Muscle layer of duodenum (tissue), 2 donors: ENCODE data around the gene GALNT13.

Experiments
- H3K27ac ChIP-seq: one replicate; pipeline ENCODE4 v1.7.0; 2013; ENCODE audit warnings: mild to moderate bottlenecking, low read length
- H3K27me3 ChIP-seq: one replicate; pipeline ENCODE4 v1.7.0; 2013; ENCODE audit warnings: low read depth, mild to moderate bottlenecking, control low read depth, low read length
- H3K36me3 ChIP-seq, 2 donors: one replicate each; pipeline ENCODE4 v1.7.0; 2013; ENCODE audit warnings: low read length in 2 of 2, control low read depth in 1 of 2, mild to moderate bottlenecking in 1 of 2; ENCODE audit not compliant: insufficient read depth in 2 of 2, control insufficient read depth in 1 of 2
- H3K4me1 ChIP-seq, 2 donors: one replicate each; pipeline ENCODE4 v1.7.0; 2013; ENCODE audit warnings: low read length in 2 of 2, mild to moderate bottlenecking in 2 of 2, control low read depth in 1 of 2, moderate library complexity in 1 of 2; ENCODE audit not compliant: insufficient read depth in 2 of 2, control insufficient read depth in 1 of 2
- H3K4me3 ChIP-seq, 2 donors: one replicate each; pipeline ENCODE4 v1.7.0; 2013; ENCODE audit warnings: low read length in 2 of 2, low read depth in 1 of 2, mild to moderate bottlenecking in 1 of 2
- H3K9me3 ChIP-seq, 2 donors: one replicate each; pipeline ENCODE4 v1.7.0; 2013; ENCODE audit warnings: low read length in 2 of 2, control low read depth in 1 of 2, mild to moderate bottlenecking in 1 of 2; ENCODE audit not compliant: control insufficient read depth in 1 of 2
- donor health status: healthy.

Gene GALNT13

GRCh38 chr2:154130821-154131220 is 259.1 kb downstream of the GALNT13 start:
- no peak overlapping the region for H3K27ac ChIP-seq
- no peaks in the 10 kb centered on the region for H3K36me3 ChIP-seq
- H3K9me3 ChIP-seq = no peaks in the 10 kb centered on the region
- H3K4me1 ChIP-seq = no peaks in the 10 kb centered on the region
- H3K4me3 ChIP-seq = no peak overlapping the region
- no peaks in the 10 kb centered on the region for H3K27me3 ChIP-seq

- Histone ChIP-seq H3K27ac (no peak overlapping the region), H3K4me1 (no peaks in the 10 kb centered on the region), H3K4me3 (no peak overlapping the region), H3K9me3 (no peaks in the 10 kb centered on the region), H3K27me3 (no peaks in the 10 kb centered on the region), H3K36me3 (no peaks in the 10 kb centered on the region)
These were observed 261.1 kb downstream of the GALNT13 start for GRCh38 chr2:154132827-154133226.

GRCh38 chr2:154133823-154134222 is 262.1 kb downstream of the GALNT13 start:
- Histone ChIP-seq H3K27me3 (no peaks in the 10 kb centered on the region), H3K27ac (no peak overlapping the region), H3K36me3 (no peaks in the 10 kb centered on the region), H3K4me3 (no peak overlapping the region), H3K4me1 (no peaks in the 10 kb centered on the region), H3K9me3 (no peaks in the 10 kb centered on the region)

- H3K36me3 ChIP-seq = no peaks in the 10 kb centered on the region
- no peaks in the 10 kb centered on the region for H3K4me1 ChIP-seq
- no peaks in the 10 kb centered on the region for H3K9me3 ChIP-seq
- no peak overlapping the region for H3K4me3 ChIP-seq
- no peak overlapping the region for H3K27ac ChIP-seq
- no peaks in the 10 kb centered on the region for H3K27me3 ChIP-seq
These were observed 268.7 kb downstream of the GALNT13 start for GRCh38 chr2:154140249-154141025.

- H3K36me3 ChIP-seq = no peaks in the 10 kb centered on the region
- no peaks in the 10 kb centered on the region for H3K9me3 ChIP-seq
- H3K4me1 ChIP-seq = no peaks in the 10 kb centered on the region
- H3K4me3 ChIP-seq = no peak overlapping the region
- H3K27me3 ChIP-seq = no peaks in the 10 kb centered on the region
- no peak overlapping the region for H3K27ac ChIP-seq
These were observed 270.8 kb downstream of the GALNT13 start for GRCh38 chr2:154142480-154142879.

- Histone ChIP-seq H3K36me3 (no peaks in the 10 kb centered on the region), H3K27me3 (no peaks in the 10 kb centered on the region), H3K9me3 (no peaks in the 10 kb centered on the region), H3K27ac (no peak overlapping the region), H3K4me1 (no peaks in the 10 kb centered on the region), H3K4me3 (no peak overlapping the region)
These were observed 271.4 kb downstream of the GALNT13 start for GRCh38 chr2:154143105-154143504.

- Histone ChIP-seq H3K27ac (no peak overlapping the region), H3K4me1 (no peaks in the 10 kb centered on the region), H3K4me3 (no peak overlapping the region), H3K27me3 (no peaks in the 10 kb centered on the region), H3K36me3 (no peaks in the 10 kb centered on the region), H3K9me3 (peaks cover 0 to 4% of the 10 kb centered on the region in 2 donors)
These were observed 286.4 kb downstream of the GALNT13 start for GRCh38 chr2:154158101-154158500.

GRCh38 chr2:154161286-154161685 is 289.6 kb downstream of the GALNT13 start:
- H3K36me3 ChIP-seq = no peaks in the 10 kb centered on the region
- no peak overlapping the region for H3K27ac ChIP-seq
- H3K9me3 ChIP-seq = no peaks in the 10 kb centered on the region
- H3K27me3 ChIP-seq = no peaks in the 10 kb centered on the region
- H3K4me3 ChIP-seq = no peak overlapping the region
- H3K4me1 ChIP-seq = no peaks in the 10 kb centered on the region

- Histone ChIP-seq H3K9me3 (no peaks in the 10 kb centered on the region), H3K36me3 (no peaks in the 10 kb centered on the region), H3K4me3 (no peak overlapping the region), H3K27me3 (no peaks in the 10 kb centered on the region), H3K4me1 (no peaks in the 10 kb centered on the region), H3K27ac (no peak overlapping the region)
These were observed 298.7 kb downstream of the GALNT13 start for GRCh38 chr2:154170400-154170799.

- Histone ChIP-seq H3K36me3 (no peaks in the 10 kb centered on the region), H3K4me1 (no peaks in the 10 kb centered on the region), H3K9me3 (no peaks in the 10 kb centered on the region), H3K4me3 (no peak overlapping the region), H3K27ac (no peak overlapping the region), H3K27me3 (no peaks in the 10 kb centered on the region)
These were observed 301.4 kb downstream of the GALNT13 start for GRCh38 chr2:154173164-154173563.

GRCh38 chr2:154173919-154174318 is 302.2 kb downstream of the GALNT13 start:
- no peaks in the 10 kb centered on the region for H3K4me1 ChIP-seq
- H3K9me3 ChIP-seq = no peaks in the 10 kb centered on the region
- no peak overlapping the region for H3K27ac ChIP-seq
- no peaks in the 10 kb centered on the region for H3K36me3 ChIP-seq
- H3K4me3 ChIP-seq = no peak overlapping the region
- H3K27me3 ChIP-seq = no peaks in the 10 kb centered on the region

GRCh38 chr2:154182008-154182407 is 310.3 kb downstream of the GALNT13 start:
- Histone ChIP-seq H3K36me3 (no peaks in the 10 kb centered on the region), H3K4me3 (no peak overlapping the region), H3K9me3 (peaks cover 0 to 5% of the 10 kb centered on the region in 2 donors), H3K4me1 (no peaks in the 10 kb centered on the region), H3K27ac (no peak overlapping the region), H3K27me3 (no peaks in the 10 kb centered on the region)
